SK-N-SH treated with all-trans-retinoic acid at 6 μM for 48 hours (cell line): ENCODE results near the gene ADCY1.

Source experiments
- ARNTL ChIP-seq: fragments of 450-650 bp; formaldehyde crosslinking; IDR thresholded peaks from 2 replicates; pipeline ENCODE4 v1.5.0; 2020; ENCODE audit warnings: low read depth, mild to moderate bottlenecking, moderate library complexity, borderline replicate concordance
- BACH2 ChIP-seq: fragments of 250-450 bp; sonication (Bioruptor Pico); IDR thresholded peaks from 2 replicates; pipeline ENCODE4 v1.9.0; 2021; ENCODE audit warnings: mild to moderate bottlenecking, borderline replicate concordance
- CREB5 ChIP-seq: fragments of 250-450 bp; sonication (Bioruptor Pico); IDR thresholded peaks from 2 replicates; pipeline ENCODE4 v1.5.1; 2020; ENCODE audit warnings: low read depth, mild to moderate bottlenecking, moderate library complexity
- CSDC2 ChIP-seq: fragments of 250-450 bp; sonication (Bioruptor Pico); IDR thresholded peaks from 2 replicates; pipeline ENCODE4 v1.5.0; 2020; ENCODE audit warnings: mild to moderate bottlenecking, moderate library complexity
- CSRNP3 ChIP-seq: fragments of 250-450 bp; sonication (Bioruptor Pico); IDR thresholded peaks from 2 replicates; pipeline ENCODE4 v1.5.1; 2021; ENCODE audit warnings: mild to moderate bottlenecking, moderate library complexity
- POU6F1 ChIP-seq: fragments of 250-450 bp; sonication (Bioruptor Pico); IDR thresholded peaks from 2 replicates; pipeline ENCODE4 v1.8.0; 2021; ENCODE audit warnings: low read depth, mild to moderate bottlenecking, moderate library complexity, borderline replicate concordance
- RARB ChIP-seq: fragments of 250-450 bp; sonication (Bioruptor Pico); IDR thresholded peaks from 2 replicates; pipeline ENCODE4 v1.8.0; 2021; ENCODE audit warnings: mild to moderate bottlenecking, moderate library complexity
- TSHZ2 ChIP-seq: fragments of 250-450 bp; sonication (Bioruptor Pico); IDR thresholded peaks from 2 replicates; pipeline ENCODE4 v1.5.0; 2020; ENCODE audit warnings: mild to moderate bottlenecking, moderate library complexity
- ZC3H10 ChIP-seq: fragments of 250-450 bp; sonication (Bioruptor Pico); IDR thresholded peaks from 2 replicates; pipeline ENCODE4 v1.5.1; 2021; ENCODE audit warnings: mild to moderate bottlenecking, moderate library complexity
- ZFP3 ChIP-seq: fragments of 250-450 bp; sonication (Bioruptor Pico); IDR thresholded peaks from 2 replicates; pipeline ENCODE4 v1.5.0; 2020; ENCODE audit warnings: mild to moderate bottlenecking, moderate library complexity
- ZFP30 ChIP-seq: fragments of 450-650 bp; formaldehyde crosslinking; IDR thresholded peaks from 2 replicates; pipeline ENCODE4 v1.5.0; 2022; ENCODE audit warnings: mild to moderate bottlenecking, moderate library complexity
- ZNF70 ChIP-seq: fragments of 450-650 bp; formaldehyde crosslinking; IDR thresholded peaks from 2 replicates; pipeline ENCODE4 v1.5.0; 2020; ENCODE audit warnings: mild to moderate bottlenecking, moderate library complexity
- ZNF8 ChIP-seq: fragments of 450-650 bp; formaldehyde crosslinking; IDR thresholded peaks from 2 replicates; pipeline ENCODE4 v1.5.0; 2020; ENCODE audit warnings: mild to moderate bottlenecking, moderate library complexity

- TF ChIP-seq POU6F1 (CRISPR knock-in tag) = no peak
- no peak for TF ChIP-seq ARNTL (CRISPR knock-in tag)
- no peak for TF ChIP-seq ZNF8 (CRISPR knock-in tag)
- TF ChIP-seq BACH2 (CRISPR knock-in tag) = no peak
- TF ChIP-seq ZNF70 (CRISPR knock-in tag) = no peak
- no peak for TF ChIP-seq ZC3H10 (CRISPR knock-in tag)
- TF ChIP-seq TSHZ2 (CRISPR knock-in tag) = no peak
- no peak for TF ChIP-seq RARB (CRISPR knock-in tag)
- TF ChIP-seq CSRNP3 = no peak
- no peak for TF ChIP-seq CSDC2
- no peak for TF ChIP-seq CREB5
- TF ChIP-seq ZFP30 (CRISPR knock-in tag) = no peak
- no peak for TF ChIP-seq ZFP3
Measured at GRCh38 chr7:45687185-45687560, 113.0 kb downstream of the ADCY1 start.
